ENCODE measurements around the gene ADCY1. TPM values are rescaled to one million over a fixed set of nuclear protein-coding genes. Genes with fewer than 3 reads are reported as not detected.

Gene ADCY1
- total and polyA plus RNA-seq, 2 donors (not counting 3 experiments of a cell fraction or from before 2014, with no cell fraction given), result 0.52 to 1.6 TPM

DNA sequence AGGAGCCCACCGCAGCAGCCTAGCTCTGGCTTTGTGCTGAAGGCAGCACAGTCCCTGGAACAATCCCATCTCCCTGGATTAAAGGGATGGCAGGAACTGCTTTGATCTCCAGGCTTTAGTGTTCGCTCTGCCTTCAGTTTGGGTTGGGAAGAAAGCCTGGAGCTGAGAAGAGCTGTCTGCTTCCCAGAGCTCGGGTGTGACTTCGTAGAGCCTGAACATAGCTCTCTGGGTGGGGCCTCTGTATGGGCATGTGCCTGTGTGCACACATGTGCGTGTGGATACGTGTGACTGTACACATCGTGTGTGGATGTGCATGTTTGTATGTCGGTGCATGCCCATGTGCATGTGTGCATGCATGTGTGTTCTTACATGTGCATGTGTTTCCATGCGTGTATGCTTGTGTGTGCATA lies 8.7 kb downstream of the ADCY1 start:
- no peak for TF ChIP-seq JUN (IDR thresholded peaks at IDR 0.05; ENCODE audit: borderline replicate concordance, insufficient read depth, insufficient read length, low read depth)
- no peak for TF ChIP-seq EZH2 (IDR thresholded peaks at IDR 0.05; ENCODE audit: borderline replicate concordance, low read depth, low read length, severe bottlenecking)
- TF ChIP-seq GATA2 (IDR thresholded peaks at IDR 0.05; ENCODE audit: insufficient read depth, insufficient read length, low read depth, low read length), result no peak
- no peak for TF ChIP-seq POLR2A (IDR thresholded peaks at IDR 0.05; ENCODE audit: low read depth, low read length)
- no peak for TF ChIP-seq POLR2AphosphoS5 (IDR thresholded peaks at IDR 0.05; ENCODE audit: insufficient read depth, low read depth, low read length)
- TF ChIP-seq, protein P1, sequence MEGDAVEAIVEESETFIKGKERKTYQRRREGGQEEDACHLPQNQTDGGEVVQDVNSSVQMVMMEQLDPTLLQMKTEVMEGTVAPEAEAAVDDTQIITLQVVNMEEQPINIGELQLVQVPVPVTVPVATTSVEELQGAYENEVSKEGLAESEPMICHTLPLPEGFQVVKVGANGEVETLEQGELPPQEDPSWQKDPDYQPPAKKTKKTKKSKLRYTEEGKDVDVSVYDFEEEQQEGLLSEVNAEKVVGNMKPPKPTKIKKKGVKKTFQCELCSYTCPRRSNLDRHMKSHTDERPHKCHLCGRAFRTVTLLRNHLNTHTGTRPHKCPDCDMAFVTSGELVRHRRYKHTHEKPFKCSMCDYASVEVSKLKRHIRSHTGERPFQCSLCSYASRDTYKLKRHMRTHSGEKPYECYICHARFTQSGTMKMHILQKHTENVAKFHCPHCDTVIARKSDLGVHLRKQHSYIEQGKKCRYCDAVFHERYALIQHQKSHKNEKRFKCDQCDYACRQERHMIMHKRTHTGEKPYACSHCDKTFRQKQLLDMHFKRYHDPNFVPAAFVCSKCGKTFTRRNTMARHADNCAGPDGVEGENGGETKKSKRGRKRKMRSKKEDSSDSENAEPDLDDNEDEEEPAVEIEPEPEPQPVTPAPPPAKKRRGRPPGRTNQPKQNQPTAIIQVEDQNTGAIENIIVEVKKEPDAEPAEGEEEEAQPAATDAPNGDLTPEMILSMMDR (IDR thresholded peaks at IDR 0.05; ENCODE audit: extremely low read depth in 1 of 2, insufficient read depth in 1 of 2, low read depth in 1 of 2, low read length in 2 of 2), result no peak
- TF ChIP-seq FOS (IDR thresholded peaks at IDR 0.05; ENCODE audit: borderline replicate concordance, insufficient read depth, low read length), result no peak
- TF ChIP-seq MYC (IDR thresholded peaks at IDR 0.05; ENCODE audit: low read depth, low read length), result no peak
- TF ChIP-seq, protein P2, sequence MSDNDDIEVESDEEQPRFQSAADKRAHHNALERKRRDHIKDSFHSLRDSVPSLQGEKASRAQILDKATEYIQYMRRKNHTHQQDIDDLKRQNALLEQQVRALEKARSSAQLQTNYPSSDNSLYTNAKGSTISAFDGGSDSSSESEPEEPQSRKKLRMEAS (IDR thresholded peaks at IDR 0.05; ENCODE audit: insufficient read depth, insufficient read length), result no peak
- no peak overlapping the region for H2AFZ ChIP-seq (ENCODE audit: low read depth, low read length)
- intact Hi-C loops (cut with micrococcal nuclease) (loop anchor here (10.0 kb wide), 1 partner anchor 272 kb away; no protein-coding TSS in a partner anchor), dilution Hi-C loops (cut with MboI; ENCODE audit: extremely low pct_ligation_motif_present, low sequenced_read_pairs) (no loop called here)
- DNase-seq (ENCODE audit: low read depth, low spot score), result no peak
- no peak for FAIRE-seq
- BruUV-seq (replicated peaks), result no TSS peak
- no peaks in the 10 kb centered on the region for H3K9me3 ChIP-seq (replicated peaks; ENCODE audit: control insufficient read depth, insufficient read depth, low read length)
- CTCF ChIA-PET, result no interaction called here
- H3K36me3 ChIP-seq (ENCODE audit: control insufficient read depth in 2 of 2, extremely low read depth in 1 of 2, insufficient read depth in 2 of 2, low read length in 2 of 2), result no peaks in the 10 kb centered on the region
- H3K4me3 ChIP-seq (replicated peaks in 1 of 3; ENCODE audit: insufficient read depth in 1 of 3, low read depth in 1 of 3, low read length in 3 of 3), result no peak overlapping the region
- peaks cover 0 to 2% of the 10 kb centered on the region in 2 experiments for H3K27me3 ChIP-seq (ENCODE audit: control insufficient read depth in 2 of 2, insufficient read depth in 2 of 2, low read length in 2 of 2)
- no peaks in the 10 kb centered on the region for H3K9me1 ChIP-seq (replicated peaks; ENCODE audit: control insufficient read depth, extremely low read depth, insufficient read depth, low read length)
- POLR2A ChIA-PET, result no interaction called here
- H3K79me2 ChIP-seq (ENCODE audit: control insufficient read depth, insufficient read depth, low read length), result no peaks in the 10 kb centered on the region
- no peaks in the 10 kb centered on the region for H3K4me1 ChIP-seq (ENCODE audit: control insufficient read depth, extremely low read depth, insufficient read depth, low read length)
- H4K20me1 ChIP-seq (replicated peaks; ENCODE audit: control insufficient read depth, extremely low read depth, insufficient read depth, low read length), result no peaks in the 10 kb centered on the region
- no peak overlapping the region for H3K27ac ChIP-seq (ENCODE audit: insufficient read depth, low read depth, low read length)
- H3K4me2 ChIP-seq (ENCODE audit: insufficient read depth, low read length), result no peak overlapping the region
- no peak overlapping the region for H3K9ac ChIP-seq (replicated peaks; ENCODE audit: extremely low read depth, insufficient read depth, low read length)

All from endothelial cell of umbilical vein (primary cell).